Measurements from ENCODE around the gene DLG2.

The DLG2 gene

GRCh38 chr11:84452211-84452610 is 1174.9 kb downstream of the DLG2 start:
- no peak for TF ChIP-seq CTCF (IDR thresholded peaks at IDR 0.05; ENCODE audit: low read depth, low read length)

GRCh38 chr11:84438565-84438964 is 1188.6 kb downstream of the DLG2 start:
- TF ChIP-seq CTCF (IDR thresholded peaks at IDR 0.05; ENCODE audit: low read depth, low read length): no peak
- H3K4me3 ChIP-seq (ENCODE audit: low read depth, low read length): no peak overlapping the region

More at GRCh38 chr11:84452211-84452610, 1174.9 kb downstream of the DLG2 start:
- no peak overlapping the region for H3K4me3 ChIP-seq (ENCODE audit: low read depth, low read length)

- no peak overlapping the region for H3K4me3 ChIP-seq (ENCODE audit: low read depth, low read length)
- TF ChIP-seq CTCF (IDR thresholded peaks at IDR 0.05; ENCODE audit: low read depth, low read length): no peak
These were observed 1189.8 kb downstream of the DLG2 start for GRCh38 chr11:84437071-84437980.

DNA sequence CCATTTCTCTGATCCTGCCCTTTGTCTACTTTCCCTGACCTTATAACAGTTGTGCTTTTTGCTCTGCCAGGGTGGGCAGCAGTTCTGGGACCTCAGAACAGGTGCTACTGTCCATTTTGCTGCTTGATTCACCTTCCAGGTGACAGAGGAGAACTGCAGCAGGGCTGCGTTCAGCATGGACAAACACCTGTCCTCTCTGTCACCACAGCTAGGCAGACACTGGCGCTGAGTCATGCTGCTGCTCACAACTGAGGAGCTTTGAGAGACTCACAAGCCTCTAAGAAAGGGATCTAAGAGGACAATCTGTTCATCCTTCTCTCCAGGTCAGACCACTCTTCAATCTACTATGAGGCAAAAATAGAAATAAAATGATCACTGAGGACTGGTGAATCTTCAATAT is 1196.5 kb downstream of the DLG2 start:
- no peak overlapping the region for H3K4me3 ChIP-seq (ENCODE audit: low read depth, low read length)
- TF ChIP-seq CTCF (IDR thresholded peaks at IDR 0.05; ENCODE audit: low read depth, low read length): no peak

DNA sequence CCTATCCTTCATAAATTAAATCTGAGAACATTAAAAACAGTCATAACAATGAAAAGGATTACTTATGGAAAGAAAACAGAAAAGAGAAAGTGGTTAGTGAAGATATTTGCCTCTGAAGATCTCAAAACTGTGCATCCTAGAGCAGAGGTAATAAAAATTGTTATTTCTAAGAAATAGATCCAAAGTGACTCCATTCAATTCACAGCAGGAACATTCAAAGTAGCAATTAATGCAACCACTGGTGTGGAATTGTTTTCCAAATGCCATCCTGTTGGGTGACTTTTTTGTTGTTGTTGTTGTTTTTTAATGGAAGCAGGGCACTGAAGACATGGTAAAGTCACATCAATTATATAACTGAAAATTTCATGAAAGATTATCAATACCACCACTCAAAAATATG is 1201.5 kb downstream of the DLG2 start:
- TF ChIP-seq CTCF (IDR thresholded peaks at IDR 0.05; ENCODE audit: low read depth, low read length): no peak
- H3K4me3 ChIP-seq (ENCODE audit: low read depth, low read length): no peak overlapping the region

DNA sequence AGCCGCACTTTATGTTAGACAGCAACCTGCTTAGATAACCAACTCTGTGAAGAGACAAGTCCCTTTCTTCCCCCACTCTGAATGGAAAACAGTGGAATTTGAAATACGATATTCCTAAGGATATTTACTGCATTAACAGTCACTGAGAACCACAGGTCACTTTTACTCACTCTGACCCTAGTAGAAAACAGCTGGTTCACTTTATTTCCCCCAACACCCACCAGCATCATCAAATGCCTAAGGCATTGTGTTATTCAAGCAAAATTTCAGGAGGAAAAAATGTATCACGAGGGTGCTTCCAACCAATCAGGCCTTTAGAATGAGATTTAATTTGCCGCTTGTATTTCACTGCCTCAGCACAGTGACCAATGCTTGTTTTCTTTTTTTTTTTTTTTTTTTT is 1206.9 kb downstream of the DLG2 start:
- H3K4me3 ChIP-seq (ENCODE audit: low read depth, low read length): no peak overlapping the region
- TF ChIP-seq CTCF (IDR thresholded peaks at IDR 0.05; ENCODE audit: low read depth, low read length): no peak

- H3K4me3 ChIP-seq (ENCODE audit: low read depth, low read length): no peak overlapping the region
- no peak for TF ChIP-seq CTCF (IDR thresholded peaks at IDR 0.05; ENCODE audit: low read depth, low read length)
These were observed 1207.5 kb downstream of the DLG2 start for GRCh38 chr11:84419616-84420015.

Measured in WI38 (cell line).